ENCODE measurements around the gene MAST4. TPM values are rescaled to one million over a fixed set of nuclear protein-coding genes. Genes with fewer than 3 reads are reported as not detected.
"Not testable (repeated sequence)": the region's sequence is repeated elsewhere in the genome, so short reads cannot be mapped to it uniquely, and the experiment has no call there.

MAST4 gene
- total RNA-seq, 1 experiment from 2014 or later = 4.7 TPM

GRCh38 chr5:66742896-66743247 lies 146.7 kb downstream of the MAST4 start:
- no peak for DNase-seq (ENCODE audit: low spot score)

- DNase-seq (ENCODE audit: low spot score) = no peak
Measured at GRCh38 chr5:66743344-66743743, 147.2 kb downstream of the MAST4 start.

GRCh38 chr5:66744040-66744439 lies 147.8 kb downstream of the MAST4 start:
- no peak for DNase-seq (ENCODE audit: low spot score)

- DNase-seq (ENCODE audit: low spot score) = no peak
Measured at GRCh38 chr5:66745297-66745696, 149.1 kb downstream of the MAST4 start.

- no peak for DNase-seq (ENCODE audit: low spot score)
Measured at GRCh38 chr5:66747607-66748006, 151.4 kb downstream of the MAST4 start.

- DNase-seq (ENCODE audit: low spot score) = not testable (repeated sequence)
Measured at GRCh38 chr5:66752668-66753067, 156.5 kb downstream of the MAST4 start.

GRCh38 chr5:66757219-66757833 lies 161.1 kb downstream of the MAST4 start:
- DNase-seq (ENCODE audit: low spot score) = peak; percentile 62

GRCh38 chr5:66757834-66758371 lies 161.7 kb downstream of the MAST4 start:
- no peak for DNase-seq (ENCODE audit: low spot score)

- DNase-seq (ENCODE audit: low spot score) = no peak
Measured at GRCh38 chr5:66769030-66769733, 173.0 kb downstream of the MAST4 start.

GRCh38 chr5:66769839-66770617 lies 173.8 kb downstream of the MAST4 start:
- DNase-seq (ENCODE audit: low spot score) = peak; percentile 10

- no peak for DNase-seq (ENCODE audit: low spot score)
Measured at GRCh38 chr5:66777868-66778267, 181.7 kb downstream of the MAST4 start.

GRCh38 chr5:66779528-66779927 lies 183.3 kb downstream of the MAST4 start:
- no peak for DNase-seq (ENCODE audit: low spot score)

GRCh38 chr5:66788556-66788955 lies 192.4 kb downstream of the MAST4 start:
- DNase-seq (ENCODE audit: low spot score) = no peak

- DNase-seq (ENCODE audit: low spot score) = no peak
Measured at GRCh38 chr5:66789434-66789833, 193.2 kb downstream of the MAST4 start.

- no peak for DNase-seq (ENCODE audit: low spot score)
Measured at GRCh38 chr5:66793049-66793448, 196.9 kb downstream of the MAST4 start.

GRCh38 chr5:66795682-66796081 lies 199.5 kb downstream of the MAST4 start:
- DNase-seq (ENCODE audit: low spot score) = no peak

- peak; percentile 19 for DNase-seq (ENCODE audit: low spot score)
Measured at GRCh38 chr5:66796305-66797292, 200.4 kb downstream of the MAST4 start.

- no peak for DNase-seq (ENCODE audit: low spot score)
Measured at GRCh38 chr5:66802941-66803340, 206.7 kb downstream of the MAST4 start.

- no peak for DNase-seq (ENCODE audit: low spot score)
Measured at GRCh38 chr5:66805514-66806430, 209.6 kb downstream of the MAST4 start.

GRCh38 chr5:66807743-66808142 lies 211.6 kb downstream of the MAST4 start:
- peak; percentile 73 for DNase-seq (ENCODE audit: low spot score)

Data from HT-29 (cell line).